ENCODE data around the gene SYNE1.
"Not testable (repeated sequence)": the region's sequence is repeated elsewhere in the genome, so short reads cannot be mapped to it uniquely, and the experiment has no call there.

Gene SYNE1

GRCh38 chr6:152138344-152138743 lies 498.8 kb downstream of the SYNE1 start:
- DNase-seq (ENCODE audit: low read depth in 2 of 2): not testable (repeated sequence)

- no peak for DNase-seq (ENCODE audit: low read depth in 2 of 2)
Observed at GRCh38 chr6:152136449-152136825, 500.7 kb downstream of the SYNE1 start.

- DNase-seq (ENCODE audit: low read depth in 2 of 2): no peak
Observed at GRCh38 chr6:152135755-152136448, 501.3 kb downstream of the SYNE1 start.

- DNase-seq (ENCODE audit: low read depth in 2 of 2): no peak
Observed at GRCh38 chr6:152130441-152130840, 506.7 kb downstream of the SYNE1 start.

- DNase-seq (ENCODE audit: low read depth in 2 of 2): no peak
Observed at GRCh38 chr6:152129691-152130151, 507.4 kb downstream of the SYNE1 start.

GRCh38 chr6:152127432-152128165 lies 509.6 kb downstream of the SYNE1 start:
- no peak for DNase-seq (ENCODE audit: low read depth in 2 of 2)

GRCh38 chr6:152124429-152125074 lies 512.6 kb downstream of the SYNE1 start:
- DNase-seq (ENCODE audit: low read depth in 2 of 2): no peak

GRCh38 chr6:152123076-152123475 lies 514.1 kb downstream of the SYNE1 start:
- DNase-seq (ENCODE audit: low read depth in 2 of 2): no peak

- no peak for DNase-seq (ENCODE audit: low read depth in 2 of 2)
Observed at GRCh38 chr6:152122434-152122833, 514.7 kb downstream of the SYNE1 start.

- DNase-seq (ENCODE audit: low read depth in 2 of 2): no peak
Observed at GRCh38 chr6:152121910-152122309, 515.3 kb downstream of the SYNE1 start.

- no peak for DNase-seq (ENCODE audit: low read depth in 2 of 2)
Observed at GRCh38 chr6:152119831-152120230, 517.3 kb downstream of the SYNE1 start.

- no peak for DNase-seq (ENCODE audit: low read depth in 2 of 2)
Observed at GRCh38 chr6:152118678-152119077, 518.5 kb downstream of the SYNE1 start.

GRCh38 chr6:152118224-152118623 lies 518.9 kb downstream of the SYNE1 start:
- DNase-seq (ENCODE audit: low read depth in 2 of 2): no peak

- no peak for DNase-seq (ENCODE audit: low read depth in 2 of 2)
Observed at GRCh38 chr6:152117156-152118133, 519.7 kb downstream of the SYNE1 start.

GRCh38 chr6:152112491-152113261 lies 524.5 kb downstream of the SYNE1 start:
- no peak for DNase-seq (ENCODE audit: low read depth in 2 of 2)

GRCh38 chr6:152110886-152111820 lies 526.0 kb downstream of the SYNE1 start:
- DNase-seq (ENCODE audit: low read depth in 2 of 2): no peak

- DNase-seq (ENCODE audit: low read depth in 2 of 2): no peak
Observed at GRCh38 chr6:152107973-152108372, 529.2 kb downstream of the SYNE1 start.

GRCh38 chr6:152100183-152100618 lies 537.0 kb downstream of the SYNE1 start:
- DNase-seq (ENCODE audit: low read depth in 2 of 2): no peak

GRCh38 chr6:152099446-152100182 lies 537.5 kb downstream of the SYNE1 start:
- DNase-seq (ENCODE audit: low read depth in 2 of 2): no peak

Data from stimulated activated CD8-positive, alpha-beta memory T cell treated with anti-CD3 and anti-CD28 coated beads, Interleukin-7, amount 100 ng/mL, for 4 hours (primary cell).